Prostate gland (tissue), 2 donors: Measurements from ENCODE around the gene NCCRP1. TPM values are rescaled to one million over a fixed set of nuclear protein-coding genes. Genes with fewer than 3 reads are reported as not detected.
A peak's percentile ranks its signal among the peaks of the same experiment; 100 is the strongest.

ENCODE experiments used
- DNase-seq: peaks from one replicate; pipeline ENCODE4 v3.0.0-alpha.2; 2019; ENCODE audit warnings: low spot score
- H3K27ac ChIP-seq, 2 donors: fragments of 200-600 bp; sonication (generic); 2 replicates each; pipeline ENCODE4 v1.5.1; 2017 to 2019
- H3K27me3 ChIP-seq: fragments of 200-600 bp; sonication (generic); replicated peaks from 2 replicates; pipeline ENCODE4 v1.5.1; 2019; ENCODE audit not compliant: insufficient read depth
- H3K36me3 ChIP-seq, 2 donors: fragments of 200-600 bp; sonication (generic); 1 replicate in 1 of 2; 2 replicates in 1 of 2; pipeline versions ENCODE4 v1.5.1 to v1.8.1; 2017 to 2019
- H3K4me1 ChIP-seq: fragments of 200-600 bp; sonication (generic); replicated peaks from 2 replicates; pipeline ENCODE4 v1.5.1; 2019
- H3K4me3 ChIP-seq, 2 donors: fragments of 200-600 bp; sonication (generic); 2 replicates each; pipeline ENCODE4 v1.5.1; 2017 to 2019
- H3K9me3 ChIP-seq: fragments of 200-600 bp; sonication (generic); 2 replicates; pipeline ENCODE4 v1.5.1; 2017
- POLR2A ChIP-seq: fragments of 450-650 bp; IDR thresholded peaks from one replicate; pipeline ENCODE4 v1.6.1; 2016; ENCODE audit warnings: antibody characterized with exemption, mild to moderate bottlenecking
- POLR2AphosphoS5 ChIP-seq: sonication (generic); formaldehyde crosslinking; IDR thresholded peaks from one replicate; pipeline ENCODE4 v1.6.1; 2017; ENCODE audit warnings: antibody characterized with exemption
- WGBS: methylation state at CpG from one replicate; pipeline ENCODE4 v1.1.5; 2018; 5-methylcytosine and 5-hydroxymethylcytosine counted together
- intact Hi-C: fragments of 100-400 bp; cut with DNase I; formaldehyde crosslinking; loops from one replicate; pipeline ENCODE4 v1.14.2; 2022
- total RNA-seq, 2 donors: library from RNA; depleted of rRNA; stranded (reverse); fragments of >200 nt; gene quantifications; one replicate each; pipeline ENCODE4 v1.1.0, GENCODE V29; 2016
- TF ChIP-seq, protein P1 (sequence below), 4 experiments: fragments of 200-600 bp in 2 of 4; fragments of 450-650 bp in 2 of 4; sonication (generic) in 2 of 4; IDR thresholded peaks; 1 replicate in 3 of 4; 2 replicates in 1 of 4; pipeline ENCODE4 v1.5.1; 2016 to 2019; ENCODE audit warnings: antibody characterized with exemption in 4 of 4, mild to moderate bottlenecking in 2 of 4, moderate library complexity in 2 of 4

Gene NCCRP1
- total RNA-seq, 2 donors from 2014 or later = 1.4 to 2.7 TPM

DNA sequence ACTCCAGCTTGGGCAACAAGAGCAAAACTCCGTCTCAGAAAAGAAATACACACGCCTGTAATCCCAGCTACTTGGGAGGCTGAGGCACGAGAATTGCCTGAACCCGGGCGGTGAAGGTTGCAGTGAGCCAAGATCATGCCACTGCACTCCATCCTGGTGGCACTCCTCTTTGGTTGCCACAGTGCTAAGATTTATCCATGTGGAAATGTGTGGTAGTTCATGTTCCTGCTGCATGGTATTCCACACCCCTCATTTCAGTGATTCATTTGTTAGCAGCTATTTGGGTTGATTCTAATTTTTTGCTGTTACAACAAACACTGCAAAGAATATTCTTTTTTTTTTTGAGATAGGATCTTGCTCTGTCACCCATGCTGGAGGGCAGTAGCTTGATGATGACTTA is 35.9 kb downstream of the NCCRP1 start:
- intact Hi-C loops = no loop called here
- no peaks in the 10 kb centered on the region for H3K9me3 ChIP-seq
- no peaks in the 10 kb centered on the region for H3K4me1 ChIP-seq
- TF ChIP-seq POLR2AphosphoS5 (no peak), POLR2A (no peak)
- TF ChIP-seq, protein P1, sequence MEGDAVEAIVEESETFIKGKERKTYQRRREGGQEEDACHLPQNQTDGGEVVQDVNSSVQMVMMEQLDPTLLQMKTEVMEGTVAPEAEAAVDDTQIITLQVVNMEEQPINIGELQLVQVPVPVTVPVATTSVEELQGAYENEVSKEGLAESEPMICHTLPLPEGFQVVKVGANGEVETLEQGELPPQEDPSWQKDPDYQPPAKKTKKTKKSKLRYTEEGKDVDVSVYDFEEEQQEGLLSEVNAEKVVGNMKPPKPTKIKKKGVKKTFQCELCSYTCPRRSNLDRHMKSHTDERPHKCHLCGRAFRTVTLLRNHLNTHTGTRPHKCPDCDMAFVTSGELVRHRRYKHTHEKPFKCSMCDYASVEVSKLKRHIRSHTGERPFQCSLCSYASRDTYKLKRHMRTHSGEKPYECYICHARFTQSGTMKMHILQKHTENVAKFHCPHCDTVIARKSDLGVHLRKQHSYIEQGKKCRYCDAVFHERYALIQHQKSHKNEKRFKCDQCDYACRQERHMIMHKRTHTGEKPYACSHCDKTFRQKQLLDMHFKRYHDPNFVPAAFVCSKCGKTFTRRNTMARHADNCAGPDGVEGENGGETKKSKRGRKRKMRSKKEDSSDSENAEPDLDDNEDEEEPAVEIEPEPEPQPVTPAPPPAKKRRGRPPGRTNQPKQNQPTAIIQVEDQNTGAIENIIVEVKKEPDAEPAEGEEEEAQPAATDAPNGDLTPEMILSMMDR (IDR thresholded peaks at IDR 0.05) = no peak
- no peaks in the 10 kb centered on the region for H3K27me3 ChIP-seq
- H3K27ac ChIP-seq = no peak overlapping the region
- H3K36me3 ChIP-seq = no peaks in the 10 kb centered on the region
- no peak overlapping the region for H3K4me3 ChIP-seq
- DNase-seq = no peak
- WGBS = 87% methylated on average over 5 of the region's 5 CpGs

DNA sequence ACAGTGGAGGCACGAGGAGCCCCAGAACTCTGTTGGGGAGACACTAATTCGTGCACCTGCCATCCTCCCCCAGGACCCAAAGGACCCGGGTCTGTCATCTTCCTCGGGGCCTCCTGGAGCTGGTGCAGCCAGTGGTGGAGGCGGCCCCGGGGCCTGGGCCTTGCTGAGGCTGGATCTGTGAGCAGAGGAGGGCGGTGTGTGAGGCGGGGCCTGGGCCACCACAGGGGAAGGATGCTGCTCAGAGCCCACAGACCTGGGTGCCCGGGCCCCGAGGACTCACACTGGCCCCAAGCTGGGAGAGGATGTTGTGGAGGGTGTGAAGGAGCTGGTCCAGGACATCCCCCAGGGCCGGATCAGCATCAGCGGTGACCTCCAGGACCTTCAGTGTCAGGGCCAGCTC is 39.8 kb downstream of the NCCRP1 start:
- intact Hi-C loops = no loop called here
- Histone ChIP-seq H3K9me3 (no peaks in the 10 kb centered on the region), H3K36me3 (no peaks in the 10 kb centered on the region), H3K4me1 (no peaks in the 10 kb centered on the region), H3K4me3 (no peak overlapping the region), H3K27ac (no peak overlapping the region), H3K27me3 (no peaks in the 10 kb centered on the region)
- DNase-seq = no peak
- 63% methylated on average over 12 of the region's 12 CpGs for WGBS
- no peak for TF ChIP-seq POLR2A
- no peak for TF ChIP-seq POLR2AphosphoS5
- TF ChIP-seq, protein P1 (IDR thresholded peaks at IDR 0.05) = no peak

DNA sequence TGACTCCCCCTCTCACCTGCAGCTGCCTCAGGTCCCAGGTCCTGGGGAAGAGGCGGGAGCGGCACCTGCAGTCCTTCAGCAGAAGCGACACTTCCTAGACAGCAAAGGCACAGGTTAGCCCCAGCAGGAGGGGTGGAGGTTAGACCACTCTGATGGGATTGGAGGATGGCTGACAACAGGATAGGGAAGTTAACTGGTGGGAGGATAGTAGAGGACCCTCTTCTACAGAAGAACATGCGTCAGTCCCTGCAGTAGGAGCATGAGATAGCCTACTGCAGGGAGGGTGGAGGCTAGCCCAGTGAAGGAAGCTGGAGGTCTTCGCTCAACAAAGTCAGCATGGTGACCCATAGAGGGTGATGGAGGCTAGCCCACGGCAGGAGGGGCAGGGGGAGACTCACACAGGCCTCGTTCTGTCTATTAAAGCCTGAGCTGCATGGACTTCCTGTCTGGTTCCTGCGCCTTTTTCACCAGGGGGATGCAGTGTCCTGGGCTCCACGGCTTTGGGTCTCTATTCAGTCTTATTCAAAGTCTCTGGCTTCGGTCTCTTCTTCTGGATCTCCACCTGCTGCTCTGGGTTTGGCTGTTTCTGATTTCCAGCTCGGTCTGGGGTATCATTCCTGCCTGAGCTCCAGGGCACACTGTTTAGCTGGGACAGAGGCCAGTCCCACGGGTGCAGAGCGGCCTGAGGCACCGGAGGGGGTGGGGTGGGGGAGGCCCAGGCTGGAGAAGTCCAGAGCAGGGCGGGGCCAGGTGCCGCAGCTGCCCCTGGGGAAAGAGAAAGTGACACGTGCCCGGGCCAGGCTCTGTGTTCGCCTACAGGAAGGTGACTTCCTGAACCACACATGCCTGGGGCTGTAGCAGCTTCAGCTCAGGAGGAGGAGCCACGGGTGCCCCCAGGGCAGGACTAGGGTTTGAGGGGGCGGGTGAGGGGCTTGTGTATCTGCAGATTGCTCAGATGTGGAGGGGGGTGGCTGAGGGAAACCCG is 40.7 kb downstream of the NCCRP1 start:
- no peak overlapping the region for H3K27ac ChIP-seq
- no peak for TF ChIP-seq POLR2AphosphoS5
- no peak for TF ChIP-seq POLR2A
- TF ChIP-seq, protein P1 (IDR thresholded peaks at IDR 0.05) = no peak
- peak; percentile 49 for DNase-seq
- H3K27me3 ChIP-seq = no peaks in the 10 kb centered on the region
- H3K36me3 ChIP-seq = no peaks in the 10 kb centered on the region
- no peaks in the 10 kb centered on the region for H3K9me3 ChIP-seq
- H3K4me1 ChIP-seq = no peaks in the 10 kb centered on the region
- no peak overlapping the region for H3K4me3 ChIP-seq
- intact Hi-C loops = no loop called here
- WGBS = 34% methylated on average over 22 of the region's 22 CpGs

DNA sequence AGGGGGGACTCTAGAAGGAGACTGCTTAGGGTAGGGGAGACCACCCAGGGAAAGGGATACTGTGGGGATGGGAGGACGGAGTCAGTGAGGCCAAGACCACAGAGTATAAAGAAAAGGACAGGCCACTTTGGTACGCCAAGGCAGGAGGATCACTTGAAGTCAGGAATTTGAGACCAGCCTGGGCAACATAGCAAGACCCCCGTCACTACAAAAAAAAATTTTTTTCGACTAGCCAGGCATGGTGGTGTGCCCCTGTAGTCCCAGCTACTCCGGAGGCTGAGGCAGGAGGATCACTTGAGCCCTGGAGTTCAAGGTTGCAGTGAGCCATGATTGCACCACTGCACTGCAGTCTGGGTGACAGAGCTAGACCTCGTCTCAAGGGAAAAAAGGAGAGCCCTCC is 41.4 kb downstream of the NCCRP1 start:
- H3K9me3 ChIP-seq = no peaks in the 10 kb centered on the region
- H3K27me3 ChIP-seq = no peaks in the 10 kb centered on the region
- no peak for DNase-seq
- 80% methylated on average over 6 of the region's 6 CpGs for WGBS
- no peaks in the 10 kb centered on the region for H3K4me1 ChIP-seq
- intact Hi-C loops = no loop called here
- TF ChIP-seq POLR2A (no peak), POLR2AphosphoS5 (no peak)
- TF ChIP-seq, protein P1 (IDR thresholded peaks at IDR 0.05) = no peak
- H3K4me3 ChIP-seq = no peak overlapping the region
- no peaks in the 10 kb centered on the region for H3K36me3 ChIP-seq
- no peak overlapping the region for H3K27ac ChIP-seq

DNA sequence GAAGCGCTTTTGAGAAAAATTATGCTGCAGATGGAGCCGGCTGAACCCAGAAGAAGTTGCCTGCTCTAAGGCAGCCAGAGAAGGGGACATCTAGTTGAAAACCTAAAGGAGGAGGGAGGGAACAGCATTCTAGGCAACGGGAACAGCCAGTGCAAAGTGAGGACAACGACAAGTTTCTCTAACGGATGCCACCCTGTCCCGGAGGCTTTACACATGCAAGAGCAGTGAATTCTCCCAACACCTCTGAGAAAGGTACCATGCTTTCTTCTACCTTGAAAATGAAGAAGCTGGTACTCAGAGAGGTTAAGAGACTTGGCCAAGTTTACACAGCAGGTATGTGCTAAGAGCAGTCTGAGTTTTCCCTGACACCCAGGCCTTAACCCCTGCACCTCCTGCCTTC is 42.2 kb downstream of the NCCRP1 start:
- Histone ChIP-seq H3K36me3 (no peaks in the 10 kb centered on the region), H3K27ac (no peak overlapping the region), H3K4me3 (no peak overlapping the region), H3K4me1 (no peaks in the 10 kb centered on the region), H3K9me3 (no peaks in the 10 kb centered on the region), H3K27me3 (no peaks in the 10 kb centered on the region)
- WGBS = 90% methylated on average over 6 of the region's 6 CpGs
- intact Hi-C loops = no loop called here
- TF ChIP-seq POLR2AphosphoS5 = no peak
- no peak for TF ChIP-seq POLR2A
- TF ChIP-seq, protein P1 (IDR thresholded peaks at IDR 0.05) = no peak
- no peak for DNase-seq
